Measurements from ENCODE around the gene LINGO3. TPM values are rescaled to one million over a fixed set of nuclear protein-coding genes. Genes with fewer than 3 reads are reported as not detected.

The LINGO3 gene
- total and polyA plus RNA-seq, 2 donors (not counting 3 experiments of a cell fraction or from before 2014, with no cell fraction given): not detected

- no peaks in the 10 kb centered on the region for H3K4me1 ChIP-seq (ENCODE audit: control insufficient read depth, extremely low read depth, insufficient read depth, low read length)
- peaks cover 0 to 7% of the 10 kb centered on the region in 2 experiments for H3K36me3 ChIP-seq (ENCODE audit: control insufficient read depth in 2 of 2, extremely low read depth in 1 of 2, insufficient read depth in 2 of 2, low read length in 2 of 2)
- no peak overlapping the region for H2AFZ ChIP-seq (ENCODE audit: low read depth, low read length)
- no peak overlapping the region for H3K27ac ChIP-seq (ENCODE audit: insufficient read depth, low read depth, low read length)
- H3K9me1 ChIP-seq (replicated peaks; ENCODE audit: control insufficient read depth, extremely low read depth, insufficient read depth, low read length): no peaks in the 10 kb centered on the region
- TF ChIP-seq GATA2 (IDR thresholded peaks at IDR 0.05; ENCODE audit: insufficient read depth, insufficient read length, low read depth, low read length): no peak
- TF ChIP-seq MAX (IDR thresholded peaks at IDR 0.05; ENCODE audit: insufficient read depth, insufficient read length): no peak
- TF ChIP-seq FOS (IDR thresholded peaks at IDR 0.05; ENCODE audit: borderline replicate concordance, insufficient read depth, low read length): no peak
- TF ChIP-seq, protein P1, sequence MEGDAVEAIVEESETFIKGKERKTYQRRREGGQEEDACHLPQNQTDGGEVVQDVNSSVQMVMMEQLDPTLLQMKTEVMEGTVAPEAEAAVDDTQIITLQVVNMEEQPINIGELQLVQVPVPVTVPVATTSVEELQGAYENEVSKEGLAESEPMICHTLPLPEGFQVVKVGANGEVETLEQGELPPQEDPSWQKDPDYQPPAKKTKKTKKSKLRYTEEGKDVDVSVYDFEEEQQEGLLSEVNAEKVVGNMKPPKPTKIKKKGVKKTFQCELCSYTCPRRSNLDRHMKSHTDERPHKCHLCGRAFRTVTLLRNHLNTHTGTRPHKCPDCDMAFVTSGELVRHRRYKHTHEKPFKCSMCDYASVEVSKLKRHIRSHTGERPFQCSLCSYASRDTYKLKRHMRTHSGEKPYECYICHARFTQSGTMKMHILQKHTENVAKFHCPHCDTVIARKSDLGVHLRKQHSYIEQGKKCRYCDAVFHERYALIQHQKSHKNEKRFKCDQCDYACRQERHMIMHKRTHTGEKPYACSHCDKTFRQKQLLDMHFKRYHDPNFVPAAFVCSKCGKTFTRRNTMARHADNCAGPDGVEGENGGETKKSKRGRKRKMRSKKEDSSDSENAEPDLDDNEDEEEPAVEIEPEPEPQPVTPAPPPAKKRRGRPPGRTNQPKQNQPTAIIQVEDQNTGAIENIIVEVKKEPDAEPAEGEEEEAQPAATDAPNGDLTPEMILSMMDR (IDR thresholded peaks at IDR 0.05; ENCODE audit: extremely low read depth in 1 of 2, insufficient read depth in 1 of 2, low read depth in 1 of 2, low read length in 2 of 2): no peak
- no peak for TF ChIP-seq EZH2 (IDR thresholded peaks at IDR 0.05; ENCODE audit: borderline replicate concordance, low read depth, low read length, severe bottlenecking)
- TF ChIP-seq POLR2AphosphoS5 (IDR thresholded peaks at IDR 0.05; ENCODE audit: insufficient read depth, low read depth, low read length): no peak
- no peak for TF ChIP-seq MYC (IDR thresholded peaks at IDR 0.05; ENCODE audit: low read depth, low read length)
- no peak for TF ChIP-seq POLR2A (IDR thresholded peaks at IDR 0.05; ENCODE audit: low read depth, low read length)
- TF ChIP-seq JUN (IDR thresholded peaks at IDR 0.05; ENCODE audit: borderline replicate concordance, insufficient read depth, insufficient read length, low read depth): no peak
- no peaks in the 10 kb centered on the region for H4K20me1 ChIP-seq (replicated peaks; ENCODE audit: control insufficient read depth, extremely low read depth, insufficient read depth, low read length)
- DNase-seq (ENCODE audit: low read depth, low spot score) (no peak), FAIRE-seq (no peak)
- no peak overlapping the region for H3K4me2 ChIP-seq (ENCODE audit: insufficient read depth, low read length)
- intact Hi-C loops (cut with micrococcal nuclease) (no loop called here), dilution Hi-C loops (cut with MboI; ENCODE audit: extremely low pct_ligation_motif_present, low sequenced_read_pairs) (no loop called here)
- BruUV-seq (replicated peaks): no TSS peak
- H3K4me3 ChIP-seq (replicated peaks in 1 of 3; ENCODE audit: insufficient read depth in 1 of 3, low read depth in 1 of 3, low read length in 3 of 3): no peak overlapping the region
- H3K9me3 ChIP-seq (replicated peaks; ENCODE audit: control insufficient read depth, insufficient read depth, low read length): no peaks in the 10 kb centered on the region
- ChIA-PET CTCF (interaction anchor here (2.5 kb wide), 1 partner anchor 10 kb away, joined by 8 read pairs; no protein-coding TSS in a partner anchor), POLR2A (no interaction called here)
- H3K9ac ChIP-seq (replicated peaks; ENCODE audit: extremely low read depth, insufficient read depth, low read length): no peak overlapping the region
- H3K79me2 ChIP-seq (ENCODE audit: control insufficient read depth, insufficient read depth, low read length): no peaks in the 10 kb centered on the region
- peaks cover 1 to 7% of the 10 kb centered on the region in 2 experiments for H3K27me3 ChIP-seq (ENCODE audit: control insufficient read depth in 2 of 2, insufficient read depth in 2 of 2, low read length in 2 of 2)
Measured at GRCh38 chr19:2355168-2356035, 47.4 kb upstream of the LINGO3 start.

Data from endothelial cell of umbilical vein (primary cell).